ENCODE measurements around the gene JAZF1. TPM values are rescaled to one million over a fixed set of nuclear protein-coding genes. Genes with fewer than 3 reads are reported as not detected.

Gene JAZF1
- total RNA-seq, 1 experiment from 2014 or later = 9.1 TPM

DNA sequence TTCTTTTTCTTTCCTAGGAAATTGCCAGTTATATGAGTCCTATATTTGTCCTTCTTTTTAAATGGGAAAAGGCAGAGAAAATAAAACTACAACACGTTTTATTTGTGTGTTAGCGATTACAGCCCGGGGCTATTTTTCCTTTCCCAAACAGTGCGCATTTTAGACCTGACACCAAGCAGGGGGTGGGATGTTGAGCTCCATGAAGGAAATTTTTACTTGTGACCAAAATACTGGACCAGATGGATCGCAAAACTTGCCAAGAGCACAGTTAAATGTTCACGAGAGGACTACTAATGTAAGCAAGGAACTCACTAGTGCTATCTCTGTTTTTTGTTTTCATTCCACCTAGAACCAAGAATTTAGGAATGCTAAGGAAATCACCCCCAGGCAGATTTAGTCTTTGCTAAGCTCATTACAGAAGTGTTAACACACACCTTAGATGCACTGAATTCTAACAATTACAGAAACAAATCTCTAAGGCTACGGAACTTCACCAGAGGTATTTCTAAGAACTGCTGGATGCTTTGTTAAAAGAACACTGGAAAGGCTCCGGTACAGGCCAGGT, 114.8 kb downstream of the JAZF1 start:
- H3K23ac ChIP-seq (ENCODE audit: insufficient read length, low read depth, low read length) = no peak overlapping the region
- no peak for DNase-seq
- H3K4ac ChIP-seq (ENCODE audit: low read depth, low read length) = no peak overlapping the region
- H3K79me2 ChIP-seq (ENCODE audit: insufficient read depth, low read length) = no peaks in the 10 kb centered on the region
- H3T11ph ChIP-seq (ENCODE audit: low read length) = no peak overlapping the region
- H2BK15ac ChIP-seq (ENCODE audit: low read depth, low read length) = no peak overlapping the region
- Mint-ChIP-seq H3K4me1 (peaks cover 15 to 25% of the 10 kb centered on the region in 2 experiments), H3K9me3 (no peaks in the 10 kb centered on the region), H3K36me3 (ENCODE audit: insufficient read depth in 1 of 3, low read depth in 3 of 3) (no peaks in the 10 kb centered on the region), H3K4me3 (no peak overlapping the region), H3K27ac (peak overlapping the region in 1 of 3 experiments; percentile 9; a peak in 4 of 7 replicates), H3K27me3 (ENCODE audit: low read depth) (no peaks in the 10 kb centered on the region)
- no peak overlapping the region for H3K9ac ChIP-seq (ENCODE audit: extremely low read depth, insufficient read length, low read length)
- H3K18ac ChIP-seq (ENCODE audit: insufficient read length, low read depth, low read length) = no peak overlapping the region
- TF ChIP-seq, protein P1, sequence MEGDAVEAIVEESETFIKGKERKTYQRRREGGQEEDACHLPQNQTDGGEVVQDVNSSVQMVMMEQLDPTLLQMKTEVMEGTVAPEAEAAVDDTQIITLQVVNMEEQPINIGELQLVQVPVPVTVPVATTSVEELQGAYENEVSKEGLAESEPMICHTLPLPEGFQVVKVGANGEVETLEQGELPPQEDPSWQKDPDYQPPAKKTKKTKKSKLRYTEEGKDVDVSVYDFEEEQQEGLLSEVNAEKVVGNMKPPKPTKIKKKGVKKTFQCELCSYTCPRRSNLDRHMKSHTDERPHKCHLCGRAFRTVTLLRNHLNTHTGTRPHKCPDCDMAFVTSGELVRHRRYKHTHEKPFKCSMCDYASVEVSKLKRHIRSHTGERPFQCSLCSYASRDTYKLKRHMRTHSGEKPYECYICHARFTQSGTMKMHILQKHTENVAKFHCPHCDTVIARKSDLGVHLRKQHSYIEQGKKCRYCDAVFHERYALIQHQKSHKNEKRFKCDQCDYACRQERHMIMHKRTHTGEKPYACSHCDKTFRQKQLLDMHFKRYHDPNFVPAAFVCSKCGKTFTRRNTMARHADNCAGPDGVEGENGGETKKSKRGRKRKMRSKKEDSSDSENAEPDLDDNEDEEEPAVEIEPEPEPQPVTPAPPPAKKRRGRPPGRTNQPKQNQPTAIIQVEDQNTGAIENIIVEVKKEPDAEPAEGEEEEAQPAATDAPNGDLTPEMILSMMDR (conservative IDR thresholded peaks at IDR 0.05) = no peak
- no peak overlapping the region for H2BK20ac ChIP-seq (ENCODE audit: low read depth, low read length, poor library complexity, severe bottlenecking)
- no peaks in the 10 kb centered on the region for H4K20me1 ChIP-seq (ENCODE audit: control insufficient read depth, insufficient read depth, insufficient read length)
- H2AFZ ChIP-seq (ENCODE audit: low read length) = no peak overlapping the region
- no peak overlapping the region for H2BK5ac ChIP-seq (ENCODE audit: insufficient read length, low read length)
- no peaks in the 10 kb centered on the region for H3K9me3 ChIP-seq (ENCODE audit: control insufficient read depth, low read depth, low read length)
- H3K4me1 ChIP-seq (ENCODE audit: insufficient read depth, low read length) = peaks cover 3% of the 10 kb centered on the region; the same call in 1 of the 2 replicates
- WGBS (ENCODE audit: extremely low coverage, insufficient read length, low lambda C conversion rate) = no CpG with 5 or more reads among the region's 8 CpGs
- H3K79me1 ChIP-seq (ENCODE audit: insufficient read depth, low read depth, low read length, poor library complexity, severe bottlenecking) = no peaks in the 10 kb centered on the region
- no peak overlapping the region for H2BK120ac ChIP-seq (ENCODE audit: low read depth, low read length, poor library complexity, severe bottlenecking)
- H4K5ac ChIP-seq (ENCODE audit: insufficient read length, low read depth, low read length) = no peak overlapping the region
- H3K23me2 ChIP-seq (ENCODE audit: insufficient read length, low read depth, low read length, poor library complexity, severe bottlenecking) = no peaks in the 10 kb centered on the region
- no peaks in the 10 kb centered on the region for H3K27me3 ChIP-seq (ENCODE audit: insufficient read depth, low read length)
- no peak overlapping the region for H2AK5ac ChIP-seq (ENCODE audit: insufficient read length, low read length)
- no peak overlapping the region for H3K56ac ChIP-seq (ENCODE audit: insufficient read length, low read depth, low read length)
- no peak overlapping the region for H4K91ac ChIP-seq (ENCODE audit: insufficient read length, low read depth, low read length)
- no peak overlapping the region for H2BK12ac ChIP-seq (ENCODE audit: insufficient read length, low read depth, low read length)
- no peak overlapping the region for H3K27ac ChIP-seq (ENCODE audit: insufficient read length, low read depth, low read length)
- H4K8ac ChIP-seq (replicated peaks; ENCODE audit: insufficient read length, low read depth, low read length) = no peak overlapping the region
- H3K4me2 ChIP-seq (ENCODE audit: insufficient read depth, insufficient read length, low read length) = no peak overlapping the region
- H3K14ac ChIP-seq (ENCODE audit: insufficient read depth, low read length) = no peak overlapping the region
